IPS-NIHi7 (cell line): ENCODE data around the gene TP73.

ENCODE experiments used
- DNase-seq: peaks from one replicate; pipeline ENCODE4 v3.0.0; 2012; ENCODE audit warnings: mixed read lengths; ENCODE audit errors: extremely low spot score

Gene TP73

GRCh38 chr1:3707298-3707938, 55.1 kb downstream of the TP73 start:
- peak; percentile 78 for DNase-seq

GRCh38 chr1:3707939-3708328, 55.6 kb downstream of the TP73 start:
- DNase-seq, result no peak

- DNase-seq, result peak; percentile 56
These were observed 56.5 kb downstream of the TP73 start for GRCh38 chr1:3708791-3709190.

- DNase-seq, result no peak
These were observed 57.9 kb downstream of the TP73 start for GRCh38 chr1:3710251-3710650.

- no peak for DNase-seq
These were observed 59.1 kb downstream of the TP73 start for GRCh38 chr1:3711381-3711779.

GRCh38 chr1:3711780-3712451, 59.6 kb downstream of the TP73 start:
- no peak for DNase-seq

GRCh38 chr1:3712573-3713535, 60.5 kb downstream of the TP73 start:
- DNase-seq, result no peak

- no peak for DNase-seq
These were observed 61.5 kb downstream of the TP73 start for GRCh38 chr1:3713840-3714239.

GRCh38 chr1:3714284-3714741, 62.0 kb downstream of the TP73 start:
- DNase-seq, result no peak

GRCh38 chr1:3714814-3715213, 62.5 kb downstream of the TP73 start:
- DNase-seq, result no peak

GRCh38 chr1:3716351-3716750, 64.0 kb downstream of the TP73 start:
- no peak for DNase-seq

- no peak for DNase-seq
These were observed 64.9 kb downstream of the TP73 start for GRCh38 chr1:3717041-3717714.

GRCh38 chr1:3717715-3718601, 65.6 kb downstream of the TP73 start:
- DNase-seq, result peak; percentile 94

GRCh38 chr1:3718764-3719163, 66.4 kb downstream of the TP73 start:
- no peak for DNase-seq

GRCh38 chr1:3721955-3722465, 69.7 kb downstream of the TP73 start:
- DNase-seq, result no peak

GRCh38 chr1:3722846-3723245, 70.5 kb downstream of the TP73 start:
- no peak for DNase-seq

GRCh38 chr1:3724416-3725030, 72.2 kb downstream of the TP73 start:
- DNase-seq, result peak; percentile 85

GRCh38 chr1:3725366-3725765, 73.0 kb downstream of the TP73 start:
- DNase-seq, result no peak

GRCh38 chr1:3727042-3727824, 74.9 kb downstream of the TP73 start:
- peak; percentile 86 for DNase-seq
